ENCODE results near the gene LMX1B.

GRCh38 chr9:126684345-126684744, 70.6 kb downstream of the LMX1B start:
- TF ChIP-seq POLR2AphosphoS5 (IDR thresholded peaks at IDR 0.05) = no peak
- TF ChIP-seq, protein P1, sequence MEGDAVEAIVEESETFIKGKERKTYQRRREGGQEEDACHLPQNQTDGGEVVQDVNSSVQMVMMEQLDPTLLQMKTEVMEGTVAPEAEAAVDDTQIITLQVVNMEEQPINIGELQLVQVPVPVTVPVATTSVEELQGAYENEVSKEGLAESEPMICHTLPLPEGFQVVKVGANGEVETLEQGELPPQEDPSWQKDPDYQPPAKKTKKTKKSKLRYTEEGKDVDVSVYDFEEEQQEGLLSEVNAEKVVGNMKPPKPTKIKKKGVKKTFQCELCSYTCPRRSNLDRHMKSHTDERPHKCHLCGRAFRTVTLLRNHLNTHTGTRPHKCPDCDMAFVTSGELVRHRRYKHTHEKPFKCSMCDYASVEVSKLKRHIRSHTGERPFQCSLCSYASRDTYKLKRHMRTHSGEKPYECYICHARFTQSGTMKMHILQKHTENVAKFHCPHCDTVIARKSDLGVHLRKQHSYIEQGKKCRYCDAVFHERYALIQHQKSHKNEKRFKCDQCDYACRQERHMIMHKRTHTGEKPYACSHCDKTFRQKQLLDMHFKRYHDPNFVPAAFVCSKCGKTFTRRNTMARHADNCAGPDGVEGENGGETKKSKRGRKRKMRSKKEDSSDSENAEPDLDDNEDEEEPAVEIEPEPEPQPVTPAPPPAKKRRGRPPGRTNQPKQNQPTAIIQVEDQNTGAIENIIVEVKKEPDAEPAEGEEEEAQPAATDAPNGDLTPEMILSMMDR (IDR thresholded peaks at IDR 0.05) = no peak

Measured in upper lobe of left lung (tissue), 4 donors.